Endodermal cell (in vitro differentiated cells): ENCODE measurements around the gene CD83. TPM values are rescaled to one million over a fixed set of nuclear protein-coding genes. Genes with fewer than 3 reads are reported as not detected.

Experiments used
- DNase-seq: peaks from one replicate; pipeline ENCODE4 v3.0.0-alpha.2; 2017
- H3K27ac ChIP-seq: 2 replicates; pipeline ENCODE4 v1.5.1; 2013; ENCODE audit warnings: mild to moderate bottlenecking, low read depth, low read length, moderate library complexity
- H3K27me3 ChIP-seq: 2 replicates; pipeline ENCODE4 v1.6.1; 2013; ENCODE audit warnings: mild to moderate bottlenecking, low read length, moderate library complexity; ENCODE audit not compliant: insufficient read depth, control insufficient read depth, poor library complexity, severe bottlenecking
- H3K36me3 ChIP-seq: 2 replicates; pipeline ENCODE4 v1.7.0; 2013; ENCODE audit warnings: mild to moderate bottlenecking, low read length, moderate library complexity; ENCODE audit not compliant: control insufficient read depth, insufficient read depth
- H3K4me1 ChIP-seq: one replicate; pipeline ENCODE4 v1.7.0; 2013; ENCODE audit warnings: low read length; ENCODE audit not compliant: control insufficient read depth, insufficient read depth
- H3K4me3 ChIP-seq: 2 replicates; pipeline ENCODE4 v1.5.1; 2013; ENCODE audit warnings: mild to moderate bottlenecking, low read length, moderate library complexity
- H3K9ac ChIP-seq: 2 replicates; pipeline ENCODE4 v1.6.1; 2013; ENCODE audit warnings: mild to moderate bottlenecking, low read length, moderate library complexity; ENCODE audit not compliant: poor library complexity, severe bottlenecking; ENCODE audit errors: extremely low read depth
- H3K9me3 ChIP-seq: 2 replicates; pipeline ENCODE4 v1.6.1; 2013; ENCODE audit warnings: mild to moderate bottlenecking, low read length, moderate library complexity; ENCODE audit not compliant: control insufficient read depth
- H3K27ac Mint-ChIP-seq: 2 replicates; pipeline ENCODE4 v1.8.0; 2020; ENCODE audit warnings: mixed read lengths
- H3K27me3 Mint-ChIP-seq: 2 replicates; pipeline ENCODE4 v1.8.0; 2021; ENCODE audit warnings: mild to moderate bottlenecking, mixed read lengths; ENCODE audit not compliant: insufficient read depth
- H3K36me3 Mint-ChIP-seq: 2 replicates; pipeline ENCODE4 v1.8.0; 2020; ENCODE audit warnings: low read depth, mixed read lengths
- H3K4me1 Mint-ChIP-seq: 2 replicates; pipeline ENCODE4 v1.8.0; 2020; ENCODE audit warnings: mixed read lengths
- H3K4me3 Mint-ChIP-seq: 2 replicates; pipeline ENCODE4 v1.8.0; 2020; ENCODE audit warnings: mild to moderate bottlenecking, moderate library complexity, mixed read lengths
- H3K9me3 Mint-ChIP-seq: 2 replicates; pipeline ENCODE4 v1.8.0; 2020; ENCODE audit warnings: mild to moderate bottlenecking, mixed read lengths
- WGBS, 2 experiments: methylation state at CpG; one replicate each; pipeline versions ENCODE4 v1.1.5 to v1.1.7; 2013; ENCODE audit warnings: missing lambda C conversion rate in 2 of 2, mixed read lengths in 1 of 2; ENCODE audit not compliant: insufficient coverage in 1 of 2, insufficient read length in 1 of 2; 5-methylcytosine and 5-hydroxymethylcytosine counted together
- total RNA-seq, 2 donors: library from RNA; stranded (reverse); fragmentation: NEBNext Ultra II Directional in 1 of 2; extraction: Animal tissue kit (Norgen Biotek cat#: 25700) in 1 of 2; gene quantifications; 2 replicates in 1 of 2; 3 replicates in 1 of 2; pipeline ENCODE4 v1.2.1, GENCODE V29; 2021
- TF ChIP-seq, protein P1 (sequence below): fragments of 200-600 bp; sonication (generic); conservative IDR thresholded peaks from 2 replicates; pipeline ENCODE4 v1.5.0; 2021; ENCODE audit warnings: antibody characterized with exemption, mild to moderate bottlenecking

Gene CD83
- total RNA-seq, 2 donors from 2014 or later = 2.8 to 7.0 TPM

DNA sequence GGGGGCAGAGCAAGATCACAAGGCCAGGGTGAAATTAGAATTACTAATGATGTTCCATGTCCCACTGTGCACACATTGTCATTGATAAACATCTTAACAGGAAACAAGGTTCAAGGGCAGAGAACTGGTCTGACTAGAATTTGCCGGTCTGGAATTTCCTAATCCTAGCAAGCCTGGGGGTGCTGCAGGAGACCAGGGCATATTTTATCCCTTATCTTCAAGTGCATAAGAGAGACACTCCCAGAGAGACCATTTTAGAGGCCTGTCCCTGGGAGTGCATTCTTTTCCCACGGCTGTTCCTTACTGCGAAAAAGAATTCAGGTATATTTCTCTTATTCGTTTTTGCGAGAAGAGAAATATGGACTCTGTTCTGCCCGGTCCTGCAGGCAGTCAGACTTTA, 41.5 kb downstream of the CD83 start:
- WGBS, 2 experiments = 90 to 95% methylated on average over 6 of the region's 6 CpGs
- Histone ChIP-seq H3K36me3 (no peaks in the 10 kb centered on the region), H3K27me3 (no peaks in the 10 kb centered on the region), H3K27ac (no peak overlapping the region), H3K9ac (no peak overlapping the region), H3K4me1 (no peaks in the 10 kb centered on the region), H3K9me3 (peaks cover 7% of the 10 kb centered on the region), H3K4me3 (no peak overlapping the region)
- TF ChIP-seq, protein P1, sequence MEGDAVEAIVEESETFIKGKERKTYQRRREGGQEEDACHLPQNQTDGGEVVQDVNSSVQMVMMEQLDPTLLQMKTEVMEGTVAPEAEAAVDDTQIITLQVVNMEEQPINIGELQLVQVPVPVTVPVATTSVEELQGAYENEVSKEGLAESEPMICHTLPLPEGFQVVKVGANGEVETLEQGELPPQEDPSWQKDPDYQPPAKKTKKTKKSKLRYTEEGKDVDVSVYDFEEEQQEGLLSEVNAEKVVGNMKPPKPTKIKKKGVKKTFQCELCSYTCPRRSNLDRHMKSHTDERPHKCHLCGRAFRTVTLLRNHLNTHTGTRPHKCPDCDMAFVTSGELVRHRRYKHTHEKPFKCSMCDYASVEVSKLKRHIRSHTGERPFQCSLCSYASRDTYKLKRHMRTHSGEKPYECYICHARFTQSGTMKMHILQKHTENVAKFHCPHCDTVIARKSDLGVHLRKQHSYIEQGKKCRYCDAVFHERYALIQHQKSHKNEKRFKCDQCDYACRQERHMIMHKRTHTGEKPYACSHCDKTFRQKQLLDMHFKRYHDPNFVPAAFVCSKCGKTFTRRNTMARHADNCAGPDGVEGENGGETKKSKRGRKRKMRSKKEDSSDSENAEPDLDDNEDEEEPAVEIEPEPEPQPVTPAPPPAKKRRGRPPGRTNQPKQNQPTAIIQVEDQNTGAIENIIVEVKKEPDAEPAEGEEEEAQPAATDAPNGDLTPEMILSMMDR = no peak
- no peak overlapping the region for H3K4me3 Mint-ChIP-seq
- H3K27me3 Mint-ChIP-seq = peaks cover 3% of the 10 kb centered on the region
- DNase-seq = peak; percentile 52
- no peak overlapping the region for H3K27ac Mint-ChIP-seq
- no peaks in the 10 kb centered on the region for H3K36me3 Mint-ChIP-seq
- no peaks in the 10 kb centered on the region for H3K4me1 Mint-ChIP-seq
- H3K9me3 Mint-ChIP-seq = peaks cover 26% of the 10 kb centered on the region

DNA sequence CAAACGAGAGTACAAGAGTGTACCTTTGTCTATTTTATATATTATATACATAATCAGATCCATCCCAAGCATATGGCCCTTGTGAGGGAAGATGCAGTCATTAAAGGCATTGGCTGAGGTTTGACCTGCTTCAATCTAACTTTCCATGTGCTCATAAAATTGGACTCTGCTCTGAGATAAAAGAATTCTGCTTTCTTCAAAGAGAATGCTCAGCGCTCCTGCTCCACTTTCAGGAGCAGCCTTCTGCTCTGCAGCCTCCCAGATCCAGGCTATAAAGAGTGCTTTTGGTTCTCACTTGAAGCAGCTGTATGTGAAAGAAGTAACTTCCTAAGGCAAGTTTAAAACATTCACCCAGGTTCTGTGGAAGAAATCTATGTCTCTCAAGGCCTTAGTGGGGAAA, 45.3 kb downstream of the CD83 start:
- TF ChIP-seq, protein P1 = no peak
- 95 to 100% methylated on average over 1 of the region's 2 CpGs for WGBS, 2 experiments
- no peak for DNase-seq
- peaks cover 26% of the 10 kb centered on the region for H3K9me3 Mint-ChIP-seq
- no peaks in the 10 kb centered on the region for H3K36me3 Mint-ChIP-seq
- Histone ChIP-seq H3K27me3 (no peaks in the 10 kb centered on the region), H3K27ac (no peak overlapping the region), H3K9ac (no peak overlapping the region), H3K36me3 (no peaks in the 10 kb centered on the region), H3K9me3 (peaks cover 7% of the 10 kb centered on the region), H3K4me3 (no peak overlapping the region), H3K4me1 (no peaks in the 10 kb centered on the region)
- H3K4me3 Mint-ChIP-seq = no peak overlapping the region
- no peak overlapping the region for H3K27ac Mint-ChIP-seq
- H3K4me1 Mint-ChIP-seq = no peaks in the 10 kb centered on the region
- H3K27me3 Mint-ChIP-seq = peaks cover 3% of the 10 kb centered on the region

DNA sequence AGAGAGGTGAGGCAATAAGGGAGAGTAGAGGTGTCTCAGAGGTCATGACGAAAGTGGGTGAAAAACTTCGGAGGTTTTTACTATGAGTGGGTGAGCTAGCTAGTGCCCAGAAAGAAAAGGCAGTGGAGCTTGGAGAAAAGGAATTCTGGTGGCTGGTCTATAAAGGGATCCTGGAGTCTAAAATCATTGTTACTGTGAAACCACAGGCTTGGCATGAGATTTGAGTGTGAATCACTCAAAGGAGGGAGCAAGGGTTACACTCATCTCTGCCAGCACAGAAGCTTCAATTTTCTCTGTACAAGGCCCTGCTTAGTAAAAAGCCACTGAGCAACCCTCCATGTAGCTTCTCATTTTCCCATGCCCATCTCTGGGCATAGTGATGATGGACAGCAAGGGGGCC, 47.5 kb downstream of the CD83 start:
- Histone ChIP-seq H3K9ac (no peak overlapping the region), H3K4me3 (no peak overlapping the region), H3K9me3 (peaks cover 12% of the 10 kb centered on the region), H3K4me1 (no peaks in the 10 kb centered on the region), H3K36me3 (no peaks in the 10 kb centered on the region), H3K27ac (no peak overlapping the region), H3K27me3 (no peaks in the 10 kb centered on the region)
- Mint-ChIP-seq H3K36me3 (no peaks in the 10 kb centered on the region), H3K4me3 (no peak overlapping the region), H3K27me3 (peaks cover 3% of the 10 kb centered on the region), H3K4me1 (no peaks in the 10 kb centered on the region), H3K9me3 (peaks cover 16% of the 10 kb centered on the region), H3K27ac (no peak overlapping the region)
- WGBS, 2 experiments = 94 to 100% methylated on average over 2 of the region's 2 CpGs
- DNase-seq = no peak
- TF ChIP-seq, protein P1 = no peak
